Panc1 (cell line): ENCODE measurements around the gene SYNE1.

Source experiments
- CTCF ChIP-seq: fragments of 450-650 bp; IDR thresholded peaks from 2 replicates; pipeline ENCODE4 v1.5.1; 2017; ENCODE audit warnings: mild to moderate bottlenecking
- POLR2AphosphoS5 ChIP-seq: IDR thresholded peaks from 2 replicates; pipeline ENCODE4 v1.6.1; 2012; ENCODE audit warnings: mild to moderate bottlenecking, low read depth, low read length, moderate library complexity
- REST ChIP-seq, 2 experiments: IDR thresholded peaks; 2 replicates each; pipeline ENCODE4 v1.6.1; 2011 to 2012; ENCODE audit warnings: low read depth in 2 of 2, control low read depth in 1 of 2, low read length in 1 of 2, mild to moderate bottlenecking in 1 of 2, moderate library complexity in 1 of 2; ENCODE audit not compliant: insufficient read depth in 1 of 2
- SIN3A ChIP-seq: IDR thresholded peaks from 2 replicates; pipeline ENCODE4 v1.6.1; 2012; ENCODE audit warnings: low read depth, mild to moderate bottlenecking, low read length, moderate library complexity, borderline replicate concordance; ENCODE audit not compliant: insufficient read depth
- TCF7L2 ChIP-seq: IDR thresholded peaks from 2 replicates; pipeline ENCODE4 v1.6.1; 2011; ENCODE audit warnings: mild to moderate bottlenecking, low read depth, low read length, inconsistent platforms

GRCh38 chr6:152119831-152120230 is 517.3 kb downstream of the SYNE1 start:
- TF ChIP-seq CTCF, result no peak
- no peak for TF ChIP-seq SIN3A
- TF ChIP-seq REST (IDR thresholded peaks at IDR 0.05; ENCODE audit: insufficient read depth in 1 of 2, low read depth in 2 of 2, low read length in 1 of 2), result no peak
- no peak for TF ChIP-seq TCF7L2
- no peak for TF ChIP-seq POLR2AphosphoS5
